Measurements from ENCODE around the gene DAZAP2. TPM values are rescaled to one million over a fixed set of nuclear protein-coding genes. Genes with fewer than 3 reads are reported as not detected.
A peak's percentile ranks its signal among the peaks of the same experiment; 100 is the strongest.
"Not testable (repeated sequence)": the region's sequence is repeated elsewhere in the genome, so short reads cannot be mapped to it uniquely, and the experiment has no call there.

Gene DAZAP2
- total RNA-seq, 1 donor from 2014 or later, result 31.3 TPM

GRCh38 chr12:51264297-51264696 lies 25.7 kb downstream of the DAZAP2 start:
- H3K27ac ChIP-seq (ENCODE audit: low read depth, low read length), result no peak overlapping the region
- no peaks in the 10 kb centered on the region for H3K4me1 ChIP-seq (ENCODE audit: control insufficient read depth in 3 of 3, insufficient read depth in 3 of 3, low read length in 3 of 3)
- H3K36me3 ChIP-seq (ENCODE audit: control insufficient read depth in 3 of 3, insufficient read depth in 3 of 3, low read length in 3 of 3), result no peaks in the 10 kb centered on the region
- H3K4me3 ChIP-seq (ENCODE audit: low read length in 3 of 3), result no peak overlapping the region
- H3K9me3 ChIP-seq (ENCODE audit: control insufficient read depth in 3 of 3, low read length in 3 of 3), result no peaks in the 10 kb centered on the region
- H3K9ac ChIP-seq (ENCODE audit: low read depth in 1 of 3, low read length in 3 of 3), result no peak overlapping the region
- H3K27me3 ChIP-seq (ENCODE audit: control insufficient read depth in 3 of 3, insufficient read depth in 3 of 3, low read length in 3 of 3), result peaks cover 0 to 4% (median 0%) of the 10 kb centered on the region in 3 donors

- peaks cover 0 to 8% (median 0%) of the 10 kb centered on the region in 3 donors for H3K27me3 ChIP-seq (ENCODE audit: control insufficient read depth in 3 of 3, insufficient read depth in 3 of 3, low read length in 3 of 3)
- H3K9ac ChIP-seq (ENCODE audit: low read depth in 1 of 3, low read length in 3 of 3), result no peak overlapping the region
- H3K4me1 ChIP-seq (ENCODE audit: control insufficient read depth in 3 of 3, insufficient read depth in 3 of 3, low read length in 3 of 3), result no peaks in the 10 kb centered on the region
- H3K36me3 ChIP-seq (ENCODE audit: control insufficient read depth in 3 of 3, insufficient read depth in 3 of 3, low read length in 3 of 3), result no peaks in the 10 kb centered on the region
- no peak overlapping the region for H3K4me3 ChIP-seq (ENCODE audit: low read length in 3 of 3)
- H3K9me3 ChIP-seq (ENCODE audit: control insufficient read depth in 3 of 3, low read length in 3 of 3), result no peaks in the 10 kb centered on the region
- H3K27ac ChIP-seq (ENCODE audit: low read depth, low read length), result no peak overlapping the region
These were observed 26.4 kb downstream of the DAZAP2 start for GRCh38 chr12:51265024-51265423.

DNA sequence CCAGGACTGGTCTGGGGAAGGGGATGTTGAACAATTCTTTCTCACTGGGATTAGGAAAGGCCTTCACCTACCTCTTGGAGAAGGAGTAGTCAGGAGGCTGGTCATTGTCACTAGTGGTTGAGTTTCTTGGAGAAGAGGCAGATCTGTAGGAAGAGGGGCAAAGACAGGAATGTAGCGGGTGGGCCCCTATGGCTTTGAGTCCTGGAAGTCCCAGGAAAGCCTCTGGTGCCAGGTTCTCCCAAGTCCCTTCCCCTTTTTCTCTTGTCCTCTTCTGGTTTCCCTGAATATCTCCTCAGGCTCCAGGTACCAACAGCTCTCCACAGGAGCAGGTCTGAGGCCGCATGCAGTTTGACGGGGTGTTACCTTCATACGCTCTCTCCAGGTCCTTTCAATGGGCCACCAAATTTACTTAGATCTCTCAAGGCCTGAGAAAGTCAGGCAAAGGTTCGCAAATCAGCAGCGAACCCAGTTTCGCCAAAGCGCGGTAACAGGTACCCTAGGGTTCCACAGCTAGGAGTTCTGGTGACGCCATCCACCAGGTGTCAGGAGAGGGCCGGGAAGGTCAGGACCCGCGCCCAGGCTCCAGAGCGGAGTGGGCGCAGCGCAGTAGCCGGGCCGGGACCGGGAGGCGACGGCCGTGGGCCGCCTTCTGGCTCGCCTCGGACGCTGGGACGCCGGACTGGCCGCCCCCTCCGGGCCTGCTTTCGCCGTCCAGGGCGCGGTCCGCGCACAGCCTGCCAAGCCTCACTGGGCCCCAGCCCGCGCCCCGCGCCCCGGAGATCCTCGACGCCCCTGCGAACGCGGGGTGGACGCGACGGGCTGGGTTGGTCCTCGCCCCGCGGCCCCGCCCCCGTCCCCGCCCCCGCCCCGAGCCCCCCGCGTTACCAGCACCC lies 30.8 kb downstream of the DAZAP2 start:
- Histone ChIP-seq H3K36me3 (ENCODE audit: control insufficient read depth in 3 of 3, insufficient read depth in 3 of 3, low read length in 3 of 3) (no peaks in the 10 kb centered on the region), H3K27me3 (ENCODE audit: control insufficient read depth in 3 of 3, insufficient read depth in 3 of 3, low read length in 3 of 3) (peaks cover 0 to 28% (median 14%) of the 10 kb centered on the region in 3 donors), H3K9me3 (ENCODE audit: control insufficient read depth in 3 of 3, low read length in 3 of 3) (no peaks in the 10 kb centered on the region), H3K4me1 (ENCODE audit: control insufficient read depth in 3 of 3, insufficient read depth in 3 of 3, low read length in 3 of 3) (peaks cover 4 to 7% (median 6%) of the 10 kb centered on the region in 3 donors), H3K4me3 (ENCODE audit: low read length in 3 of 3) (peak overlapping the region; percentile 31 to 71 (median 60)), H3K9ac (ENCODE audit: low read depth in 1 of 3, low read length in 3 of 3) (peak overlapping the region in 1 of 3 donors; percentile 45), H3K27ac (ENCODE audit: low read depth, low read length) (no peak overlapping the region)

DNA sequence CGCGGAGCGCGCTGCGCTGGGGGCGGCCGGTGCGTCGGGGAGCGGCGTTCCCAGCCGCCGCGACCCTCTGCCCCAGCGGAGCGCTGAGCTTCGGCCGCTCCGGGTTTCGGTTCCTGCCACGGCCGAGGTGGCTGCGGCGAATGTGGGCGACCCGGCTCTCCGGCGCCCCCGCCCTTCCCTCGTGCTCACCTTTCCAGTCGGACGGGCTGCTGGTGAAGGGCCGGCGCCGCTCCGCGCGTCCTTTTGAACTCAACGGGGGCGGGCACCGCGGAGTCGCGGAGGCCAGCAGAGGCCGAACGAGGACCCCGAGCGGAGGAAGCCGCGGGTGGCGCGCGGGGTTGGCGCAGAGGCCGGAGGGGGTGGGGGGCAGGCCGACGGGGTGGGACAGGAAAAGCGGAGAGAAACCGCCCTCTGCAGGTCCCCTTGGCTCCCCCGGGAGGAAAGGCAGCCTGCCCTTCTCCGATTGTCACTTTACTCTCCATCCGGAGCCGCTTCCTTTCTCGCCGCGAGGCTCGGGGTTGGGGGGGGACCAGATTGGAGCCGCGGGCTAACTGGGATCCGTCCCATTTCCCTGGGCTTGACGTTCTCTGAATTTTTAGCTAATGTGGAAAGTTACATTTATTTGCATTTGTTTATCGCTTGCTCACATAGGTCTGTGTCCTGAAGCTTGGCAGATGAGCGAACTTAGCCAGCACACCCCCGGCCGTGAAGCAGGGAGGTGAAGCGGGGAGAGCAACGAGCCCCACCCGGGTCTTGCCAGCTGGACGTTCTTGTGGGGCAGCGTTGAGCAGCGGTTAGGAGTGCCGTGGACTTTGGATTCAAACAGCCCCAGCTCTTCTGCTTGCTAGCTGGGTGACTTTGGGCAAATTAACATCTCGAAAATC lies 31.7 kb downstream of the DAZAP2 start, which contains the start of gene SMAGP:
TSS of gene SMAGP (minus strand) at position 349 of the 884 bp plus-strand sequence. CDS start 1,137 bp downstream, outside the sequence.
- Histone ChIP-seq H3K9me3 (ENCODE audit: control insufficient read depth in 3 of 3, low read length in 3 of 3) (no peaks in the 10 kb centered on the region), H3K4me1 (ENCODE audit: control insufficient read depth in 3 of 3, insufficient read depth in 3 of 3, low read length in 3 of 3) (peaks cover 4 to 7% (median 6%) of the 10 kb centered on the region in 3 donors), H3K27me3 (ENCODE audit: control insufficient read depth in 3 of 3, insufficient read depth in 3 of 3, low read length in 3 of 3) (peaks cover 0 to 28% (median 14%) of the 10 kb centered on the region in 3 donors), H3K36me3 (ENCODE audit: control insufficient read depth in 3 of 3, insufficient read depth in 3 of 3, low read length in 3 of 3) (no peaks in the 10 kb centered on the region), H3K4me3 (ENCODE audit: low read length in 3 of 3) (peak within 1 kb of the TSS; percentile 60 to 76 (median 71)), H3K9ac (ENCODE audit: low read depth in 1 of 3, low read length in 3 of 3) (peak within 1 kb of the TSS; percentile 18 to 76 (median 43)), H3K27ac (ENCODE audit: low read depth, low read length) (no peak within 1 kb of the TSS)

DNA sequence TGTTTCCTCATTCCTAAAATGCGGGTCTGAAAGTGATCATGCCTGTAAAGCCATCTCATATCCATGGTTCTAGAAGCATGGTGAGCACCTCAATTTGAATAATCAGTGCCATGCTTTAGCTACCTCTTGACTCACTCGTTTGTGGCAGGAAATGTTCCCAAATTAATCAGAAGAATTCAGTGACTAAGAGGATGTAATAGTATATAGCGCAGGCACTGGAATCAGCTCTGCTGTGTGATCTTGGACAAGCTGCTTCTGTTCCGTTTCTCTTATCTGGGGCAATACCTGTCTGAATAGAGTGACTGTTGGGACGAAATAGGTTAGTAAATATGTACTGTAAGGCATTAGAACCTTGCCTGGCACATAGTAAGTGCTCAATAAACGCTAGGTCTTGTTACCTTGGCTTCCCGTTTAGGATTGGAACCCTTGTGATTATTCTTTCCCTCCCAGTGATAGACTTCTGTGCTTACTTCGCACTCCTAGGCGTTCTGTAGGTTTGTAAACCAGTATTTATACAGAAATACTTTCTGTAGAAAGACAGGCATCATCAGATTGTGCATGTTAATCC lies 32.4 kb downstream of the DAZAP2 start:
- Histone ChIP-seq H3K4me1 (ENCODE audit: control insufficient read depth in 3 of 3, insufficient read depth in 3 of 3, low read length in 3 of 3) (peaks cover 4 to 7% (median 6%) of the 10 kb centered on the region in 3 donors), H3K27ac (ENCODE audit: low read depth, low read length) (no peak overlapping the region), H3K27me3 (ENCODE audit: control insufficient read depth in 3 of 3, insufficient read depth in 3 of 3, low read length in 3 of 3) (peaks cover 0 to 28% (median 14%) of the 10 kb centered on the region in 3 donors), H3K9ac (ENCODE audit: low read depth in 1 of 3, low read length in 3 of 3) (peak overlapping the region; percentile 18 to 76 (median 43)), H3K36me3 (ENCODE audit: control insufficient read depth in 3 of 3, insufficient read depth in 3 of 3, low read length in 3 of 3) (no peaks in the 10 kb centered on the region), H3K9me3 (ENCODE audit: control insufficient read depth in 3 of 3, low read length in 3 of 3) (no peaks in the 10 kb centered on the region), H3K4me3 (ENCODE audit: low read length in 3 of 3) (peak overlapping the region; percentile 60 to 76 (median 71))

DNA sequence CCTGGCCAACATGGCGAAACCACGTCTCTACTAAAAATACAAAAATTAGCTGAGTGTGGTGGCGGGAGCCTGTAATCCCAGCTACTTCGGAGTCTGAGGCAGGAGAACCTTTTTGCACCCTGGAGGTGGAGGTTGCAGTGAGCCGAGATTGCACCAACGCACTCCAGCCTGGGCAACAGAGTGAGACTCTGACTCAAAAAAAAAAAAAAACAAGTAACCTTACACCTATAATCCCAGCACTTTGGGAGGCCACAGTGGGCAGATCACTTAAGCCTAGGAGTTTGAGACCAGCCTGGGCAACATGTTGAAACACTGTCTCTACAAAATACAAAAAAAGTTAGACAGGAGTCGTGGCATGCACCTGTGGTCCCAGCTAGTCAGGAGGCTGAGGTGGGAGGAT lies 34.2 kb downstream of the DAZAP2 start:
- H3K27me3 ChIP-seq (ENCODE audit: control insufficient read depth in 3 of 3, insufficient read depth in 3 of 3, low read length in 3 of 3), result peaks cover 0 to 28% (median 14%) of the 10 kb centered on the region in 3 donors
- H3K4me3 ChIP-seq (ENCODE audit: low read length in 3 of 3); H3K9ac ChIP-seq (ENCODE audit: low read depth in 1 of 3, low read length in 3 of 3); H3K4me1 ChIP-seq (ENCODE audit: control insufficient read depth in 3 of 3, insufficient read depth in 3 of 3, low read length in 3 of 3); H3K27ac ChIP-seq (ENCODE audit: low read depth, low read length); H3K9me3 ChIP-seq (ENCODE audit: control insufficient read depth in 3 of 3, low read length in 3 of 3); H3K36me3 ChIP-seq (ENCODE audit: control insufficient read depth in 3 of 3, insufficient read depth in 3 of 3, low read length in 3 of 3): not testable (repeated sequence)

- peaks cover 0 to 20% (median 14%) of the 10 kb centered on the region in 3 donors for H3K27me3 ChIP-seq (ENCODE audit: control insufficient read depth in 3 of 3, insufficient read depth in 3 of 3, low read length in 3 of 3)
- no peak overlapping the region for H3K27ac ChIP-seq (ENCODE audit: low read depth, low read length)
- no peak overlapping the region for H3K9ac ChIP-seq (ENCODE audit: low read depth in 1 of 3, low read length in 3 of 3)
- no peaks in the 10 kb centered on the region for H3K36me3 ChIP-seq (ENCODE audit: control insufficient read depth in 3 of 3, insufficient read depth in 3 of 3, low read length in 3 of 3)
- no peaks in the 10 kb centered on the region for H3K9me3 ChIP-seq (ENCODE audit: control insufficient read depth in 3 of 3, low read length in 3 of 3)
- no peak overlapping the region for H3K4me3 ChIP-seq (ENCODE audit: low read length in 3 of 3)
- H3K4me1 ChIP-seq (ENCODE audit: control insufficient read depth in 3 of 3, insufficient read depth in 3 of 3, low read length in 3 of 3), result peaks cover 4 to 7% (median 6%) of the 10 kb centered on the region in 3 donors
These were observed 36.5 kb downstream of the DAZAP2 start for GRCh38 chr12:51275088-51275487.

DNA sequence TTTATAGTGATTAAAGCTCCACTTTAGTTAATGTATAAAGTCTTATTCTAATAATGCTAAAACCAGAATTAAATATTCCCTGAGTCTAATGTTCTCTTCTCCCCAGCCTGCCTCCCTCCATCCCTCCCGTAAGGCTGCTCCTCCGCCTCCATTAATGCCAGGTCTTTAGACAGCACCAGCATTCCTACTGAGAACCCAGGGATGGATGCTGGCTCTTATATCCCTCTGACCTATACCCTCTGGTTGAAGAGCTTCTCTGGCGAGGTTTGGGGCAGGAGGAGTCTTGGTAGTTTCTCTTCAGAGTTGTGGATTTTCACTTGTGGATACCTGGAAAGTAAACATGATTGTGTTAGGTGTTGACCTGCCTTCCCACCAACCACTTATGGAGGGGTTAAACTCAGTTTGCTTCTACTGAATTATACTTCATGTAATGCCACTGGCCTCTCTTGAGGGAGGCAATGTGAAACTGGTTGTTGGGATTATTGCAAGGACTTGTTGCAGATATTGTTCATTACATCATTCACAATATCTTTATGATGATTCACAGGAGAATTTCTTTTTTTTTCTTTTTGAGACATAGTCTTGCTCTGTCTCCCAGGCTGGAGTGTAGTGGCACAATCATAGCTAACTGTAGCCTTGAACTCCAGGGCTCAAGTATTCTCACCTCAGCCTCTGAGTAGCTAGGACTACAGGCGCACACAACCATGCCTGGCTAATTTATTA lies 42.7 kb downstream of the DAZAP2 start:
- Histone ChIP-seq H3K9me3 (ENCODE audit: control insufficient read depth in 3 of 3, low read length in 3 of 3) (no peaks in the 10 kb centered on the region), H3K9ac (ENCODE audit: low read depth in 1 of 3, low read length in 3 of 3) (no peak overlapping the region), H3K36me3 (ENCODE audit: control insufficient read depth in 3 of 3, insufficient read depth in 3 of 3, low read length in 3 of 3) (no peaks in the 10 kb centered on the region), H3K27me3 (ENCODE audit: control insufficient read depth in 3 of 3, insufficient read depth in 3 of 3, low read length in 3 of 3) (no peaks in the 10 kb centered on the region), H3K4me3 (ENCODE audit: low read length in 3 of 3) (no peak overlapping the region), H3K4me1 (ENCODE audit: control insufficient read depth in 3 of 3, insufficient read depth in 3 of 3, low read length in 3 of 3) (no peaks in the 10 kb centered on the region), H3K27ac (ENCODE audit: low read depth, low read length) (no peak overlapping the region)

DNA sequence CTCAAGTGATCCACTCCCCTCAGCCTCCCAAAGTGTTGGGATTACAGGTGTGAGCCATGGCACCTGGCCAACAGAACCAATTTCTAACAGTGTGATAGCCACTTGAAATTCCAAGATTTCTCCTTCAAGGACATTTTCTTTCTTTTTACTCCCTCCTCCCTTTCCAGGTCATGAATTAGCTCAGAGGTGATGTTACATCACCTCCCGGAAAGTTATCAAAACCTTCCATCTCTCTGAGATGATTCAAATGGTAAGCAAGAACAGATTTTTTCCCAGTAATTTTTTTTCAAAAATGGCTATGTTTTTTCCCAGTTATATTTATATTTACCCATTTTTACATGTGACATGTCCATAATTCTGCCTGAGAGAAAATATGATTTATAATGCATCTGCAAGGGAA lies 47.2 kb downstream of the DAZAP2 start:
- H3K9ac ChIP-seq (ENCODE audit: low read depth in 1 of 3, low read length in 3 of 3), result no peak overlapping the region
- no peaks in the 10 kb centered on the region for H3K9me3 ChIP-seq (ENCODE audit: control insufficient read depth in 3 of 3, low read length in 3 of 3)
- no peaks in the 10 kb centered on the region for H3K36me3 ChIP-seq (ENCODE audit: control insufficient read depth in 3 of 3, insufficient read depth in 3 of 3, low read length in 3 of 3)
- H3K27ac ChIP-seq (ENCODE audit: low read depth, low read length), result no peak overlapping the region
- H3K4me3 ChIP-seq (ENCODE audit: low read length in 3 of 3), result no peak overlapping the region
- H3K27me3 ChIP-seq (ENCODE audit: control insufficient read depth in 3 of 3, insufficient read depth in 3 of 3, low read length in 3 of 3), result no peaks in the 10 kb centered on the region
- H3K4me1 ChIP-seq (ENCODE audit: control insufficient read depth in 3 of 3, insufficient read depth in 3 of 3, low read length in 3 of 3), result no peaks in the 10 kb centered on the region
